Right lobe of liver (tissue), 6 donors: Measurements from ENCODE around the gene LRRC8B. TPM values are rescaled to one million over a fixed set of nuclear protein-coding genes. Genes with fewer than 3 reads are reported as not detected.

Source experiments
- ATAC-seq, 4 donors: fragments of 200-7000 bp; cut with Tn5 transposase; one replicate each; pipeline ENCODE4 v1.9.1; 2020; ENCODE audit warnings: mild to moderate bottlenecking in 4 of 4, moderate library complexity in 4 of 4
- DNase-seq, 3 donors: peaks; one replicate each; pipeline ENCODE4 v3.0.0-alpha.2; 2020
- H3K27ac ChIP-seq, 3 donors: fragments of 200-600 bp; one replicate each; pipeline ENCODE4 v1.8.0; 2022
- H3K27me3 ChIP-seq, 2 donors: fragments of 200-600 bp; one replicate each; pipeline ENCODE4 v1.8.0; 2022
- H3K36me3 ChIP-seq, 4 donors: fragments of 200-600 bp; sonication (generic) in 1 of 4; one replicate each; pipeline versions ENCODE4 v1.5.1 to v1.8.0; 2017 to 2022; ENCODE audit warnings: control low read depth in 1 of 4
- H3K4me1 ChIP-seq, 4 donors: fragments of 200-600 bp; sonication (generic) in 1 of 4; one replicate each; pipeline versions ENCODE4 v1.5.1 to v1.8.0; 2017 to 2022; ENCODE audit warnings: control low read depth in 1 of 4
- H3K4me3 ChIP-seq, 3 donors: fragments of 200-600 bp; one replicate each; pipeline ENCODE4 v1.8.0; 2022
- H3K9me3 ChIP-seq, 4 donors: fragments of 200-600 bp; sonication (generic) in 1 of 4; one replicate each; pipeline versions ENCODE4 v1.5.1 to v1.8.0; 2017 to 2022; ENCODE audit warnings: control low read depth in 1 of 4
- CTCF ChIP-seq, 4 donors: fragments of 200-600 bp in 3 of 4; fragments of 450-650 bp in 1 of 4; IDR thresholded peaks; one replicate each; pipeline versions ENCODE4 v1.5.1 to v1.8.0; 2016 to 2022; ENCODE audit warnings: antibody characterized with exemption in 4 of 4, mild to moderate bottlenecking in 2 of 4
- POLR2A ChIP-seq: fragments of 450-650 bp; IDR thresholded peaks from one replicate; pipeline ENCODE4 v1.6.1; 2017; ENCODE audit warnings: antibody characterized with exemption, mild to moderate bottlenecking
- WGBS: methylation state at CpG from one replicate; pipeline ENCODE4 v1.1.6; 2018; ENCODE audit warnings: low coverage, low lambda C conversion rate; ENCODE audit not compliant: insufficient coverage; ENCODE audit errors: missing lambda C conversion rate; 5-methylcytosine and 5-hydroxymethylcytosine counted together
- intact Hi-C, 2 donors: fragments of 100-400 bp; cut with DNase I; formaldehyde crosslinking; loops; one replicate each; pipeline versions ENCODE4 v1.11.2 to v1.14.1; 2022
- total RNA-seq, 6 experiments: library from RNA; depleted of rRNA in 2 of 6; stranded (reverse); fragments of >200 nt in 2 of 6; fragmentation: NEBNext Ultra II Directional in 3 of 6; extraction: Animal tissue kit (Norgen Biotek cat#: 25700) in 3 of 6; gene quantifications; one replicate each; pipeline versions ENCODE4 v1.1.0 to v1.2.4, GENCODE V29; 2016 to 2023
- donor health status: DM: no; HTN: yes; CAD: no.
- donor health status: DM: no; HTN: no; CAD: no.
- donor health status: DM: no; HTN: no; CAD: no.
- donor health status: DM: no; HTN: yes; CAD: no.
- donor health status: DM: no; HTN: yes; CAD: no.

The LRRC8B gene
- total RNA-seq, 6 experiments from 2014 or later: 1.8 to 11.3 (median 4.7) TPM

DNA sequence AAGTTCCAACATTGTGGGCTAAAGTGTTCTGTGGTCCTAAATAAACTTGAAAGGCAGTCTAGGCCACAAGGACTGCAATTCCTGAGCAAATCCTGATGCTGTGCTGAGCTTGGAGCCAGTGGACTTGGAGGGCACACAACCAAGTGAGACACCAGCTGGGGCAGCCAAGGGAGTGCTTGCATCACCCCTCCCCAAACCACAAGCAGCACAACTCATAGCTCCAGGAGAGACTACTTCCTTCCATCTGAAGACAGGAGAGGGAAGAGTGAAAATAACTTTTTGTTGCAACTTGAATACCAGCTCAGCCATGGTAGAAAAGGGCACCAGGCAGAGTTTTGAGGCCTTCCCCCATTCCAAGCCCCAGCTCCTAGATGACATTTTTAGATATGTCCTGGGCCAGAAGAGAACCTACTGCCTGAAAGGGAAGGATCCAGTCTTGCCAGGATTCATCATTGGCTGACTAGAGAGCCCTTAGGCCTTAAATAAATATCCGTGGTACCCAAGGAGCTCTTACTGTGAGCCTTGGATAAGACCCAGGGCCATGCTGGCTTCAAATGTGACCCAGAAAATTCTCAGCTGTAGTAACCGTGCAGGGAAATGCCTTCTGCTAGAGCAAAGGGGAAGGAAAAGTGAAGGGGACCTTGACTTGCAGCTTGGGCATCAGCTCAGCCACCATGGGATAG, 35.4 kb upstream of the LRRC8B start:
- no peak for TF ChIP-seq POLR2A
- no CpG with 5 or more reads among the region's 2 CpGs for WGBS
- intact Hi-C loops: no loop called here
- Histone ChIP-seq H3K36me3 (no peaks in the 10 kb centered on the region), H3K4me1 (no peaks in the 10 kb centered on the region), H3K27ac (no peak overlapping the region), H3K9me3 (no peaks in the 10 kb centered on the region), H3K27me3 (no peaks in the 10 kb centered on the region), H3K4me3 (no peak overlapping the region)
- no peak for DNase-seq
- no peak for ATAC-seq

DNA sequence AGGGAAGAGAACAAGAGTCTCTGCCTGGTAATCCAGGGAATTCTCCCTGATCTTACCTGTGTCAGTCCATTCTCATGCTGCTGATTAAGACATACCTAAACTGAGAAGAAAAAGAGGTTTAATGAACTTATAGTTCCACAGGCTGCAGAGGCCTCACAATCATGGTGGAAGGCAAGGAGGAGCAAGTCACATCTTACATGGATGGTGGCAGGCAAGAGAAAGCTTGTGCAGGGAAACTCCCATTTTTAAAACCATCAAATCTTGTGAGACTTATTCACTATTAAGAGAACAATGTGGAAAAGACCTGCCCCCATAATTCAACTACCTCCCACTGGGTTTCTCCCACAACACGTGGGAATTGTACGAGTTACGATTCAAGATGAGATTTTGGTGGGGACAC, 34.2 kb upstream of the LRRC8B start:
- Histone ChIP-seq H3K27ac (no peak overlapping the region), H3K4me3 (no peak overlapping the region), H3K9me3 (no peaks in the 10 kb centered on the region), H3K36me3 (no peaks in the 10 kb centered on the region), H3K27me3 (no peaks in the 10 kb centered on the region), H3K4me1 (no peaks in the 10 kb centered on the region)
- no peak for ATAC-seq
- intact Hi-C loops: no loop called here
- 43% methylated on average over 3 of the region's 3 CpGs for WGBS
- no peak for TF ChIP-seq CTCF (IDR thresholded peaks at IDR 0.05)
- TF ChIP-seq POLR2A: no peak
- DNase-seq: no peak

DNA sequence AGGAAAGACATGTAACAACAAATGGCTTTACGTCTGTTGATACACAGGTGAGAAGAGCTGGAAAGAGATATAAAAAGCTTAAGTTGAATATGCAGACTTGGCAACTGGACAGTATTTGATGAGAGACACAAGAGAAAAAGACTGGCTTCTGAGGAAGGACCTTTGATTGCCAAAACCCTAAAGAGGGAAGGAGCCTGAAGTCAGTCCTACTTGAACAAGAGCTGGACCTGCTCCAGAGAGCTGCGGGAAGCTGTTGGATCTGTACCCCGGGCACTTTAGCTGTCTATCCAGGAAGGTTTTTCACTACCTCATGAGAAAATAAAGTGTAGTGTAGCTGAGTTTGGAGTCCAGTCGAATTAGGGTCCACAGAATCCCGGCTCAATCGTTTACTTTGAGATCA, 25.3 kb upstream of the LRRC8B start:
- Histone ChIP-seq H3K36me3 (no peaks in the 10 kb centered on the region), H3K4me1 (no peaks in the 10 kb centered on the region), H3K27ac (no peak overlapping the region), H3K27me3 (no peaks in the 10 kb centered on the region), H3K9me3 (no peaks in the 10 kb centered on the region), H3K4me3 (no peak overlapping the region)
- WGBS: 83% methylated on average over 6 of the region's 6 CpGs
- intact Hi-C loops: no loop called here
- DNase-seq (no peak), ATAC-seq (no peak)
- TF ChIP-seq CTCF (IDR thresholded peaks at IDR 0.05): no peak
- TF ChIP-seq POLR2A: no peak

DNA sequence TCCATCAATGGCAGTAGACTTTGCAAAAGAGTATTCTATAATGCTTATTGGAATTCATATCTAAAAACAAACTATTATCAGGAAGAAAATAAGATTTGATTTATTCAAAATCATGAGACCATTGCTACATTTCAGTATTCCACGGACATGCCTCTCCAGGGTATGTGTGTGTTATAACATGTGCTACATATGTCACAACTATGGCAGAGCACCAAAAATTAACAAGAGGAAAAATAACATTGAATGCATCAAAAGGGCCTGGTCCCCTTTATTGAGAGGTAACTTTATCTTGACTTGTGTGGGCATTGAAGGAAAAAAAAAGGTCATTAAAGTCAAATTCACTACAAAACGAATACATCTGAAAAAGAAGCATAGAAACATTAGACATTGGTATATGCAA, 22.6 kb upstream of the LRRC8B start:
- DNase-seq: no peak

More for the DNA sequence above, 22.6 kb upstream of the LRRC8B start:
- H3K36me3 ChIP-seq: no peaks in the 10 kb centered on the region
- WGBS: 38% methylated on average over 2 of the region's 2 CpGs
- no peak overlapping the region for H3K27ac ChIP-seq
- TF ChIP-seq POLR2A: no peak
- TF ChIP-seq CTCF (IDR thresholded peaks at IDR 0.05): no peak
- H3K9me3 ChIP-seq: no peaks in the 10 kb centered on the region
- H3K4me3 ChIP-seq: no peak overlapping the region
- no peaks in the 10 kb centered on the region for H3K4me1 ChIP-seq
- no peaks in the 10 kb centered on the region for H3K27me3 ChIP-seq
- intact Hi-C loops: no loop called here
- no peak for ATAC-seq
